ENCODE data around the gene FOXA3. TPM values are rescaled to one million over a fixed set of nuclear protein-coding genes. Genes with fewer than 3 reads are reported as not detected.
A peak's percentile ranks its signal among the peaks of the same experiment; 100 is the strongest.

Gene FOXA3
- not detected for polyA plus RNA-seq (ENCODE audit: insufficient read length in 10 of 10)
- long read RNA-seq, donor 1, result 0 reads
- long read RNA-seq, donor 2, result 0 reads
- long read RNA-seq, donor 3, result 0 reads
- long read RNA-seq, donor 4, result 0 reads
- long read RNA-seq, donor 5, result 0 reads
- long read RNA-seq, donor 6, result 0 reads
- long read RNA-seq, donor 7, result 0 reads
- long read RNA-seq, donor 8, result 0 reads
- long read RNA-seq, donor 9, result 0 reads

- DNase-seq, result no peak
These were observed at the start of gene FOXA3 for GRCh38 chr19:45863840-45864628. Gene FOXA3, plus strand, starts transcription at chr19:45864326. Its CDS starts 131 bp downstream, at chr19:45864457.

DNA sequence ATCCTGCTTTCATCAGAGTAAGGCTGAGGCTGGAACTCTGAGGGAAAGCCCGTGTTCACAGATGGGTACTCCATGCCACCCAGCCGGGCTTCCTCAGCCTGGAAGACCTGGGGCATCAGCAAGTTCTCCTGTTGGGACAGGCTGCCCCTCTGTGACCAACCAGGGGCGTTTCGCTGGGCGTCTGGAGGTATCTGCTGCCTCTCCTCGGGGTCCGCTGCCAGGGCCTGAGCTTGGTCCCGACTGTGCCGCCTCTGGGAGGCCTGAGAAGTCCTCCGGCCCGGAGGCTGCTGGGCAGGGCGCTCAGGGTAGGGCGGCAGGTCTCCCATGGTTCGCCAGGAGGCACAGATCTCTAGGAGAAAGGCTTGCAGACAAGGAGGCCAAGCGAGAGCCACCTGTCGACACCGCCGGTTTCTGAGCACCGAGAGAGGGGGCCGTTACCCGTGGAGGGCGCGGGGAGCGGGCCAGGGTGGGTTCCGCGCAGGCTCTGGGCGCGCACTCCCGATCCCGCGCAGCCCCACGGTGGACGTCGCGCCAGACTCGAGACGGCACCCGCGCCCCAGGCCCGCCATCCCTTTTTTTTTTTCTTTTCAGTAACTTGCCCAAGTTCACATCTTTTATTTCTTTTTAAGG is 49.2 kb upstream of the FOXA3 start, which contains the start of gene RSPH6A:
TSS of gene RSPH6A (minus strand) at position 458 of the 630 bp plus-strand sequence. CDS start at position 326, 132 bp downstream.
- peak in 1 of 3 donors; percentile 36 for DNase-seq

DNA sequence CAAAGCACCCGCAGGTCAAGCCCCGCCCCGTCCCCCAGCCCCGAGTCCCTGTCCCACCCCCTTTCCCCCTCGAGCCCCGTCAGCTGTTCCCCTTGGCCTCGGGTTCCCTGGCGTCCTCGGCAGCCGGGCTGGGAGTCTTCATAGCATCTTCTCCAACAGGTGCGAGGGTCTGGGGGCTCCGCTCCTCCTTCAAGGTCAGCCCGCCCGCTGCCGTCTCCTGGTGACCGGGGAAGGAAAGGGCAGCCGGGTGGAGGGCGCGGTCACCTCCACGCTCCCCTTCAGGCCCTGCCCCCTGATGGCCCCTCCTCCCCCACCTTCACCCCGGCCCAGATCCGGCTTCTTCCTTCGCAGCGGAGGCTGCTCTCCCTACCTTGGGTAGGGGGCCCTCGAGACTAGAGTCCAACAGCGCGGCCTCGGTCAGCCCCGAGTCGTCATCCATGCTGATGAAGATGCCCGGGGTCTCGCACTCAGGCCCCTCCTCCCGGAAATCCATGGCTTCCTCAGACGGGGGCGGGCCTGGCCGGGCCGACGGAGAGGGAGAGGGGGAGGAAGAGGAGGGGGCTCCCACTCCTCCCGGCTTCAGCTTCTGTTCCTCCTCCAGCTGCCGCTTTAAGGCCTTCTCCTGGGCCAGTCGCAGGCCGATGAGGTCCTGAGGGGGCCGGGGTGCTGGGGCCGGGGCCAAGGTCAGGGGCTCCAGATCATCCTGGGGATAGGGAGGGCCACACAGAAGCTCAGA is 48.5 kb upstream of the FOXA3 start:
- peak in 2 of 3 donors; percentile 59 to 85 for DNase-seq

DNA sequence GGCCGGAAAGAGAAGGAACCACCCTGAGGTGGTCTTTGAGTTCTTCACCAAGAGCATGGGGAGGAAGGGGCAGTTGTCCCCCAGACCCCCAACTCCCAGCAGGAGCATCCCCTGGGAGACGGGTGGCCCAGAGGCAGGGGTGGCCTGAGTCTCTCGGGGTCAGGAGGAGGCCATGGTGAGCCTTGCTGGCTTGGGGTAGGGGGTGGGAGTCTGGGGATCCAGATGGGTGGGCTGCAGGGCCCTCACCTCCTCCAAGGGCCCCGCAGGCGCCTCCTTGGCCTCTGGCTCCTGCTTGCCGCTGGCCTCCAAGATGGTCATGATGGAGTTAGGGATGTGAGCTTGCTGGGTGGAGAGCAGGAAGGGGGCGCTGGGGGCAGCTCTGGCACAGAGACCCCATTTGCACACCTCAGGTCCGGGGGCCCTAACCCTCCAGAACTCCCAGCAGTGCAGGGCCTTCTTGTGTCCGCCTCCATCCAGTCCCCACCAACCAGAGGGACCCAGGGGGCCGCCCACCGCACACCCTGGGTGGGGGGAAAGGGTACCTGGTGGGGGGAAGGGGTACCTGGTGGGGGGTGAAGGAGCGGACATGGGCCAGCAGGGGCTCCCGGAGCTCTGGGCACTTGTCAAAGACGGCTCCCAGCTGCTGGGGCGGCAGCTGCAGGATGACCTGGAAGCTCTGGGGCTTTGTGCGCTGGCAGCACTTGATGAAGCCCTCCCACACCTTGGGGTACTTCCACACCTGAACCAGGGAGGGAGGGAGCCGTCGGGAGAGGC is 47.7 kb upstream of the FOXA3 start:
- DNase-seq, result peak in 1 of 3 donors; percentile 44

DNA sequence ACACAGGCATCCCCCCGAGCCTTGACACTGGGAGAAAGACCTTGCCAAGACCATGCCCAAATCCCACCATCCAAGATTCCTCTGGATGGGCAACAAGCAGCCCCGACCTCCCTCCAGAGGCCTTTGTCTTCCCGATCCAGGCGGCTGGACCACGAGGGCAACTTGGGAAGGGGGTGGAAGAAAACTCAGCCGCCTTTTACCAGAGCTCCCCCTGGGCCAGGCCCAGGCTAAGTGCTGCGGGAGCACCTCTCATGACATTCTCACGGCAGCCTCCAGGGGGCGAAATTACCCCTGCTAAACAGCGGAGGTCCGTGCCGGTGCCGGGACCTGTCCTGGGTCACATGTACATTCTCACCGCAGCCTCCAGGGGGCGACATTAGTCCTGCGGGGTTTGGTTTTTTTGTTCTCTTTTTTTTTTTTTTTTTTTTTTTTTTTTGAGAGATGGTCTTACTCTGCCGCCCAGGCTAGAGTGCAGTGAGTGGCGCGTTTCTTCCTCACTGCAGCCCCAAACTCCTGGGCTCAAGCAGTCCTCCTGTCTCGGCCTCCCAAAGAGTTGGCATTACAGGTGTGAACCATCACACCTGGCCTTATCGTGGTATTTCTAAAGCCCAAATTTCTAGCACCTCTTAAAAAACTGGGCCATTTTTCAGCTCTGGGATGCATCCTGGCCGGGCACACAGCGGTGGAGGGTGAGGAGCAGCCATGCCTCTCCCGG is 47.0 kb upstream of the FOXA3 start:
- DNase-seq, result peak; percentile 88 to 95 (median 92)

GRCh38 chr19:45817725-45818301 is 46.3 kb upstream of the FOXA3 start:
- no peak for DNase-seq

DNA sequence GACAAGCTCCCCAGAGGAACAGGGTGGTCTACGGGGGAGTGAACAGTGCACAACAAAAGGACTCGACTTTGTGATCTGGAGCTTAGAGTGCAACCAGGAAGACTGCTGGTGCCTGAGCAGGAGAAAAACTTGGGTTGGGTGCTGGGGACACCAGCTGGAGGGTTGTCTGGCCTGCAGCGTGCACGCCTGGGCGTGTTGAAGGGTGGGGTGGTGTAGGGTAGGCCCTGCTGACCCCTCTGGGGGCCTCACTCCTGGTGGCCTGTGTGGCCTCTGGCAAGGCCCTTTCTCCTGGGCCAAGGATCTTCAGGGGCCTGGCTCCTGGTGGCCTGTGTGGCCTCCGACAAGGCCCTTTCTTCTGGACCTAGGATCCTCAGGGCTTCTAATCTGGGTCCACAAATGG is 44.4 kb upstream of the FOXA3 start:
- no peak for DNase-seq

- DNase-seq, result no peak
These were observed 43.6 kb upstream of the FOXA3 start for GRCh38 chr19:45820413-45821102.

DNA sequence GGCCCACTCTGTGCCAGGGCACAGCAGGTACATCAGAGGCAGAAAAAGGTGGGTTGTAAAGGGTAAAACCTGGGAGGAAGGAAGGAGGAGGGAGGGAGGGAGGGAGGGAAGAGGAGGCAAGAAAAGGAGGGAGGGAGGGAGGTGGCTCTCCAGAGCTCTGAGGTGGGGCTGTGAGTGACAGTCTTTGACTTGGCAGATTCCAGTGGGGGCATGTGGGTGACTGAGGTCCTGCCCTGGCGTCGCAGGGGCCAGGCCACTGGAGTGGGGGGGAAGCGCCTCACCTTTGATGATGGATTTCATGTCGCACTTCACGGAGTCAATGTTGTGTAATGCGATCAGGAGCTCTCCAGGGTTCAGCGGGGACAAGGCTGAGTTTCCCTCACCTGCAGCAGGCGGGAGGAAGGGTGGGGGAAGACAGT is 43.0 kb upstream of the FOXA3 start:
- no peak for DNase-seq

- DNase-seq, result no peak
These were observed 42.6 kb upstream of the FOXA3 start for GRCh38 chr19:45821570-45821969.

- DNase-seq, result no peak
These were observed 41.4 kb upstream of the FOXA3 start for GRCh38 chr19:45822716-45823115.

DNA sequence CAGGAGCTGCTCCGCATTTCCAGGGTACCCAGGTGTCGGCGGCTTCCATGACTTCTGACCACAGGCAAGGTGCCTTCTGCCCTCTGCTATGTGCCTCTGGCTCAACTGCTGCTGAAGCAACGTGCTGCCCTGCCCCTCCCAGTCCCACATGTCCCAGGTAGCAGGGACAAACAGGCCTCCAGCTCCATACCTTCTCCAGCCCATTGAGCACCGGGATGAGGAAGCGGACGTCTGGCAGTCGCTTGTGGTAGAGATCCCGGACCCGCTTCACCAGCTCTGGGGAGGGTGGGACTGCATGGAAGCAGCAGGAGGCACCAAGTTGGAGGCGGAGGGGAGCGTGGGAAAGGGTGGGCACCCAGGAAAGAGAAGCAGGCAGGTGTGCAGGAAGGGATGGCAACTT is 40.9 kb upstream of the FOXA3 start:
- no peak for DNase-seq

- DNase-seq, result no peak
These were observed 40.1 kb upstream of the FOXA3 start for GRCh38 chr19:45824041-45824471.

GRCh38 chr19:45824531-45825262 is 39.4 kb upstream of the FOXA3 start:
- DNase-seq, result no peak

- DNase-seq, result no peak
These were observed 38.9 kb upstream of the FOXA3 start for GRCh38 chr19:45825263-45825605.

GRCh38 chr19:45825917-45826893 is 37.9 kb upstream of the FOXA3 start:
- DNase-seq, result no peak

GRCh38 chr19:45826934-45827333 is 37.2 kb upstream of the FOXA3 start:
- no peak for DNase-seq

Measured in muscle of back (tissue), 13 donors.